H9 (cell line): ENCODE results near the gene PCID2. TPM values are rescaled to one million over a fixed set of nuclear protein-coding genes. Genes with fewer than 3 reads are reported as not detected.

Experiments used
- DNase-seq: peaks from one replicate; pipeline ENCODE4 v3.0.0-alpha.2; 2017
- H2AFZ ChIP-seq: one replicate; pipeline ENCODE4 v1.6.1; 2013; ENCODE audit warnings: mild to moderate bottlenecking, low read length, control low read depth, moderate library complexity
- H2AK5ac ChIP-seq: 2 replicates; pipeline ENCODE4 v1.6.1; 2013; ENCODE audit warnings: low read length, control low read depth, mixed read lengths; ENCODE audit not compliant: insufficient read length
- H2BK120ac ChIP-seq: one replicate; pipeline ENCODE4 v1.6.1; 2013; ENCODE audit warnings: low read depth, mild to moderate bottlenecking, low read length, control low read depth, inconsistent platforms; ENCODE audit not compliant: poor library complexity, severe bottlenecking
- H2BK12ac ChIP-seq: 2 replicates; pipeline ENCODE4 v1.6.1; 2013; ENCODE audit warnings: low read length, control low read depth, mixed read lengths, low read depth; ENCODE audit not compliant: insufficient read length
- H2BK15ac ChIP-seq: 2 replicates; pipeline ENCODE4 v1.6.1; 2013; ENCODE audit warnings: low read depth, low read length, control low read depth
- H2BK20ac ChIP-seq: one replicate; pipeline ENCODE4 v1.6.1; 2013; ENCODE audit warnings: low read depth, mild to moderate bottlenecking, low read length, control low read depth, inconsistent platforms; ENCODE audit not compliant: poor library complexity, severe bottlenecking
- H2BK5ac ChIP-seq: 2 replicates; pipeline ENCODE4 v1.6.1; 2013; ENCODE audit warnings: low read length, control low read depth, mixed read lengths; ENCODE audit not compliant: insufficient read length
- H3K14ac ChIP-seq: 2 replicates; pipeline ENCODE4 v1.6.1; 2013; ENCODE audit warnings: low read length, control low read depth; ENCODE audit not compliant: insufficient read depth
- H3K18ac ChIP-seq: 2 replicates; pipeline ENCODE4 v1.6.1; 2013; ENCODE audit warnings: low read depth, mild to moderate bottlenecking, mixed read lengths, low read length, control low read depth; ENCODE audit not compliant: insufficient read length
- H3K23ac ChIP-seq: 2 replicates; pipeline ENCODE4 v1.6.1; 2013; ENCODE audit warnings: low read length, control low read depth, mixed read lengths, low read depth; ENCODE audit not compliant: insufficient read length
- H3K23me2 ChIP-seq: 2 replicates; pipeline ENCODE4 v1.6.1; 2013; ENCODE audit warnings: low read depth, mild to moderate bottlenecking, mixed read lengths, low read length, control low read depth; ENCODE audit not compliant: insufficient read length, poor library complexity, severe bottlenecking
- H3K27ac ChIP-seq: 2 replicates; pipeline ENCODE4 v1.5.1; 2013; ENCODE audit warnings: low read length, control low read depth, mixed read lengths, low read depth; ENCODE audit not compliant: insufficient read length
- H3K27me3 ChIP-seq: 2 replicates; pipeline ENCODE4 v1.6.1; 2013; ENCODE audit warnings: low read length, control low read depth, inconsistent platforms; ENCODE audit not compliant: insufficient read depth
- H3K4ac ChIP-seq: 2 replicates; pipeline ENCODE4 v1.6.1; 2013; ENCODE audit warnings: low read depth, mild to moderate bottlenecking, control low read depth, inconsistent platforms, low read length, moderate library complexity
- H3K4me1 ChIP-seq: 2 replicates; pipeline ENCODE4 v1.6.1; 2013; ENCODE audit warnings: low read length, control low read depth, inconsistent platforms; ENCODE audit not compliant: insufficient read depth
- H3K4me2 ChIP-seq: 2 replicates; pipeline ENCODE4 v1.6.1; 2013; ENCODE audit warnings: low read length, control low read depth, mixed read lengths; ENCODE audit not compliant: insufficient read length, insufficient read depth
- H3K56ac ChIP-seq: 2 replicates; pipeline ENCODE4 v1.6.1; 2013; ENCODE audit warnings: low read depth, mild to moderate bottlenecking, mixed read lengths, low read length, control low read depth; ENCODE audit not compliant: insufficient read length
- H3K79me1 ChIP-seq: 2 replicates; pipeline ENCODE4 v1.6.1; 2013; ENCODE audit warnings: low read depth, mild to moderate bottlenecking, moderate library complexity, low read length, control low read depth, inconsistent platforms; ENCODE audit not compliant: insufficient read depth, poor library complexity, severe bottlenecking
- H3K79me2 ChIP-seq: 2 replicates; pipeline ENCODE4 v1.6.1; 2013; ENCODE audit warnings: low read length, control low read depth, inconsistent platforms; ENCODE audit not compliant: insufficient read depth
- H3K9ac ChIP-seq: 2 replicates; pipeline ENCODE4 v1.6.1; 2013; ENCODE audit warnings: low read length, control low read depth, mixed read lengths; ENCODE audit not compliant: insufficient read length; ENCODE audit errors: extremely low read depth
- H3K9me3 ChIP-seq: one replicate; pipeline ENCODE4 v1.6.1; 2013; ENCODE audit warnings: low read depth, low read length, inconsistent platforms; ENCODE audit not compliant: control insufficient read depth
- H3T11ph ChIP-seq: one replicate; pipeline ENCODE4 v1.6.1; 2013; ENCODE audit warnings: mild to moderate bottlenecking, low read length, control low read depth, inconsistent platforms
- H4K20me1 ChIP-seq: one replicate; pipeline ENCODE4 v1.6.1; 2013; ENCODE audit not compliant: control insufficient read depth, insufficient read length, insufficient read depth
- H4K5ac ChIP-seq: 2 replicates; pipeline ENCODE4 v1.6.1; 2013; ENCODE audit warnings: low read depth, mild to moderate bottlenecking, mixed read lengths, low read length, control low read depth; ENCODE audit not compliant: insufficient read length
- H4K8ac ChIP-seq: replicated peaks from 2 replicates; pipeline ENCODE4 v1.6.1; 2013; ENCODE audit warnings: low read length, control low read depth, mixed read lengths, low read depth; ENCODE audit not compliant: insufficient read length
- H4K91ac ChIP-seq: 2 replicates; pipeline ENCODE4 v1.6.1; 2013; ENCODE audit warnings: low read depth, mild to moderate bottlenecking, moderate library complexity, mixed read lengths, low read length, control low read depth; ENCODE audit not compliant: insufficient read length
- H3K27ac Mint-ChIP-seq, 3 experiments: 2 replicates in 2 of 3; 3 replicates in 1 of 3; pipeline ENCODE4 v1.8.0; 2020 to 2021; ENCODE audit warnings: mixed read lengths in 3 of 3, mild to moderate bottlenecking in 1 of 3, moderate library complexity in 1 of 3
- H3K27me3 Mint-ChIP-seq: 2 replicates; pipeline ENCODE4 v1.8.0; 2021; ENCODE audit warnings: low read depth, mild to moderate bottlenecking, moderate library complexity, mixed read lengths
- H3K36me3 Mint-ChIP-seq, 3 experiments: 2 replicates in 2 of 3; 3 replicates in 1 of 3; pipeline ENCODE4 v1.8.0; 2020 to 2021; ENCODE audit warnings: low read depth in 3 of 3, mixed read lengths in 3 of 3; ENCODE audit not compliant: insufficient read depth in 1 of 3
- H3K4me1 Mint-ChIP-seq, 2 experiments: 2 replicates each; pipeline ENCODE4 v1.8.0; 2020; ENCODE audit warnings: mixed read lengths in 2 of 2
- H3K4me3 Mint-ChIP-seq, 2 experiments: 2 replicates in 1 of 2; 3 replicates in 1 of 2; pipeline ENCODE4 v1.8.0; 2020 to 2021; ENCODE audit warnings: mild to moderate bottlenecking in 2 of 2, mixed read lengths in 2 of 2, moderate library complexity in 1 of 2
- H3K9me3 Mint-ChIP-seq, 2 experiments: 2 replicates in 1 of 2; 3 replicates in 1 of 2; pipeline ENCODE4 v1.8.0; 2020; ENCODE audit warnings: mild to moderate bottlenecking in 2 of 2, mixed read lengths in 2 of 2, moderate library complexity in 1 of 2
- WGBS: extraction: QIAGEN DNeasy Blood & Tissue Kit; methylation state at CpG from one replicate; pipeline ENCODE4 v1.1.7; 2013; ENCODE audit warnings: missing lambda C conversion rate, low lambda C conversion rate, mixed read lengths; ENCODE audit not compliant: insufficient read length; ENCODE audit errors: extremely low coverage; 5-methylcytosine and 5-hydroxymethylcytosine counted together
- total RNA-seq: library from RNA; stranded (reverse); gene quantifications from 2 replicates; pipeline ENCODE4 v1.2.1, GENCODE V29; 2021
- TF ChIP-seq, protein P1 (sequence below): fragments of 200-600 bp; sonication (generic); conservative IDR thresholded peaks from 3 replicates; pipeline ENCODE4 v1.8.0; 2021; ENCODE audit warnings: antibody characterized with exemption, mild to moderate bottlenecking

The PCID2 gene
- total RNA-seq, 1 experiment from 2014 or later, result 66.0 TPM

DNA sequence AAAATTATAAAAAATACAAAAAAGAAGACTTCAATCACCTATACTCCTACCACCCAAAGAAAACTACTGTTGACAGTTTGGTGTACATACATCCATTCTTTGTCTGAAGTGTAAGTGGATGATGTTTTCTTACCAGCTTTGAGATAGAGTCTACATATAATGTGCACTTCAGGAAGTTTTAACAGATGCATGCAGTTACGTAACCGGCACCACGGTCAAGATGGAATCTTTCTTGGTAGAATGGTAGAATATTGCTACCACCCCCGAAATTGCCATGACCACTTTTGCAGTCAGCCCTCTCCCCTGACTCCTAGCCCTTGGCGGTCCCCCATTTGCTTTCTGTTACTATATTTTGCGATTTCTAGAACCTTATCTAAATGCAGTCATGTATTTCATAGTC is 2.4 kb upstream of the PCID2 start:
- Histone ChIP-seq H3K4ac (no peak overlapping the region), H3K4me1 (peaks cover under 1% of the 10 kb centered on the region; the same call in 1 of the 2 replicates), H2BK15ac (no peak overlapping the region), H3K9me3 (no peaks in the 10 kb centered on the region), H4K8ac (no peak overlapping the region), H3K23me2 (peaks cover 6% of the 10 kb centered on the region), H3K79me2 (peaks cover 65% of the 10 kb centered on the region), H3K79me1 (peaks cover 2% of the 10 kb centered on the region), H3K27ac (no peak overlapping the region), H4K91ac (no peak overlapping the region), H2BK120ac (no peak overlapping the region), H3K14ac (no peak overlapping the region), H2BK12ac (no peak overlapping the region), H3K4me2 (peak overlapping the region; percentile 66), H4K5ac (no peak overlapping the region), H3K9ac (no peak overlapping the region), H3K27me3 (no peaks in the 10 kb centered on the region), H2AFZ (no peak overlapping the region), H3K23ac (no peak overlapping the region), H3T11ph (no peak overlapping the region), H2BK5ac (no peak overlapping the region), H3K18ac (no peak overlapping the region), H2BK20ac (no peak overlapping the region), H3K56ac (no peak overlapping the region), H4K20me1 (no peaks in the 10 kb centered on the region), H2AK5ac (no peak overlapping the region)
- H3K27me3 Mint-ChIP-seq, result no peaks in the 10 kb centered on the region
- TF ChIP-seq, protein P1, sequence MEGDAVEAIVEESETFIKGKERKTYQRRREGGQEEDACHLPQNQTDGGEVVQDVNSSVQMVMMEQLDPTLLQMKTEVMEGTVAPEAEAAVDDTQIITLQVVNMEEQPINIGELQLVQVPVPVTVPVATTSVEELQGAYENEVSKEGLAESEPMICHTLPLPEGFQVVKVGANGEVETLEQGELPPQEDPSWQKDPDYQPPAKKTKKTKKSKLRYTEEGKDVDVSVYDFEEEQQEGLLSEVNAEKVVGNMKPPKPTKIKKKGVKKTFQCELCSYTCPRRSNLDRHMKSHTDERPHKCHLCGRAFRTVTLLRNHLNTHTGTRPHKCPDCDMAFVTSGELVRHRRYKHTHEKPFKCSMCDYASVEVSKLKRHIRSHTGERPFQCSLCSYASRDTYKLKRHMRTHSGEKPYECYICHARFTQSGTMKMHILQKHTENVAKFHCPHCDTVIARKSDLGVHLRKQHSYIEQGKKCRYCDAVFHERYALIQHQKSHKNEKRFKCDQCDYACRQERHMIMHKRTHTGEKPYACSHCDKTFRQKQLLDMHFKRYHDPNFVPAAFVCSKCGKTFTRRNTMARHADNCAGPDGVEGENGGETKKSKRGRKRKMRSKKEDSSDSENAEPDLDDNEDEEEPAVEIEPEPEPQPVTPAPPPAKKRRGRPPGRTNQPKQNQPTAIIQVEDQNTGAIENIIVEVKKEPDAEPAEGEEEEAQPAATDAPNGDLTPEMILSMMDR, result no peak
- H3K27ac Mint-ChIP-seq, result peak overlapping the region in 1 of 3 experiments; percentile 9; a peak in 1 of 7 replicates
- no peak for DNase-seq
- peaks cover 30 to 38% (median 36%) of the 10 kb centered on the region in 3 experiments for H3K36me3 Mint-ChIP-seq
- H3K9me3 Mint-ChIP-seq, result no peaks in the 10 kb centered on the region
- H3K4me3 Mint-ChIP-seq, result peak overlapping the region; percentile 73 to 91
- WGBS, result no CpG with 5 or more reads among the region's 6 CpGs
- peaks cover 26 to 35% of the 10 kb centered on the region in 2 experiments for H3K4me1 Mint-ChIP-seq
